Thyroid gland (tissue), 4 donors: ENCODE data around the gene ATPAF1. TPM values are rescaled to one million over a fixed set of nuclear protein-coding genes. Genes with fewer than 3 reads are reported as not detected.
A peak's percentile ranks its signal among the peaks of the same experiment; 100 is the strongest.

Source experiments
- DNase-seq, 2 donors: peaks; one replicate each; pipeline ENCODE4 v3.0.0-alpha.2; 2019
- H3K27ac ChIP-seq, 3 donors: fragments of 200-600 bp; sonication (generic); 1 replicate in 2 of 3; 2 replicates in 1 of 3; pipeline ENCODE4 v1.5.1; 2016 to 2019; ENCODE audit warnings: mild to moderate bottlenecking in 1 of 3, moderate library complexity in 1 of 3
- H3K27me3 ChIP-seq: fragments of 200-600 bp; sonication (generic); one replicate; pipeline ENCODE4 v1.5.1; 2019
- H3K36me3 ChIP-seq, 2 donors: fragments of 200-600 bp; sonication (generic); one replicate each; pipeline ENCODE4 v1.5.1; 2016 to 2019
- H3K4me1 ChIP-seq, 2 donors: fragments of 200-600 bp; sonication (generic); one replicate each; pipeline ENCODE4 v1.5.1; 2017 to 2019
- H3K4me3 ChIP-seq, 3 donors: fragments of 200-600 bp; sonication (generic); replicated peaks in 1 of 3; 1 replicate in 2 of 3; 2 replicates in 1 of 3; pipeline ENCODE4 v1.5.1; 2016; ENCODE audit warnings: mild to moderate bottlenecking in 1 of 3
- H3K9me3 ChIP-seq: fragments of 200-600 bp; sonication (generic); one replicate; pipeline ENCODE4 v1.5.1; 2017
- CTCF ChIP-seq, 6 experiments: fragments of 200-600 bp in 3 of 6; fragments of 450-650 bp in 3 of 6; sonication (generic) in 3 of 6; IDR thresholded peaks; one replicate each; pipeline ENCODE4 v1.5.1; 2016 to 2019; ENCODE audit warnings: antibody characterized with exemption in 6 of 6, mild to moderate bottlenecking in 2 of 6, inconsistent platforms in 1 of 6, moderate library complexity in 1 of 6
- POLR2A ChIP-seq, 2 donors: fragments of 450-650 bp; IDR thresholded peaks; one replicate each; pipeline ENCODE4 v1.6.1; 2017; ENCODE audit warnings: antibody characterized with exemption in 2 of 2, mild to moderate bottlenecking in 2 of 2, moderate library complexity in 1 of 2
- WGBS, 2 donors: methylation state at CpG; one replicate each; pipeline ENCODE4 v1.1.5; 2017; 5-methylcytosine and 5-hydroxymethylcytosine counted together
- intact Hi-C: fragments of 100-400 bp; cut with DNase I; formaldehyde crosslinking; loops from one replicate; pipeline ENCODE4 v1.15.1; 2023
- total RNA-seq, 4 donors: library from RNA; depleted of rRNA; stranded (reverse); fragments of >200 nt; gene quantifications; one replicate each; pipeline ENCODE4 v1.2.3, GENCODE V29; 2016

Gene ATPAF1
- total RNA-seq, 4 donors from 2014 or later: 48.0 to 85.6 (median 56.3) TPM

DNA sequence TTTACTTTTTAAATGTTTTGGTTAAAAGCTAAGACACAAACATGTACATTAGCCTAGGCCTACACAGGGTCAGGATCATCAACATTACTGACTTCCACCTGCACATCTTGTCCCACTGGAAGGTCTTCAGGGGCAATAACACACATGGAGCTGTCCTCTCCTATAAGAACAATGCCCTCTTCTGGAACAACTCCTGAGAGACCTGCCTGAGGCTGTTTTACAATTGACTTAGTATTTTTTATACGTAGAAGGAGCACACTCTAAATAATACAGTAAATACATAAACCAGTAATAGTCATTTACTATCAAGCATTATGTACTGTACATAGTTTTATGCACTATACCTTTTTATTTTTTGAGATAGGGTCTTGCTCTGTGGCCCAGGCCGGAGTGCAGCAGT lies 37.4 kb downstream of the ATPAF1 start:
- intact Hi-C loops: no loop called here
- H3K27ac ChIP-seq: no peak overlapping the region
- TF ChIP-seq POLR2A (IDR thresholded peaks at IDR 0.05) (no peak), CTCF (IDR thresholded peaks at IDR 0.05) (no peak)
- H3K36me3 ChIP-seq: peaks cover 13 to 29% of the 10 kb centered on the region in 2 donors
- no peaks in the 10 kb centered on the region for H3K27me3 ChIP-seq
- DNase-seq: no peak
- no peak overlapping the region for H3K4me3 ChIP-seq
- no peaks in the 10 kb centered on the region for H3K9me3 ChIP-seq
- no peaks in the 10 kb centered on the region for H3K4me1 ChIP-seq
- 82 to 93% methylated on average over 2 of the region's 2 CpGs for WGBS, 2 donors

GRCh38 chr1:46623743-46624644 lies 44.2 kb downstream of the ATPAF1 start:
- no peak for TF ChIP-seq POLR2A (IDR thresholded peaks at IDR 0.05)
- no peak for TF ChIP-seq CTCF (IDR thresholded peaks at IDR 0.05)
- no peak for DNase-seq
- intact Hi-C loops: loop anchor here (5.0 kb wide), 1 partner anchor 98 kb away; no protein-coding TSS in a partner anchor
- Histone ChIP-seq H3K36me3 (no peaks in the 10 kb centered on the region), H3K9me3 (no peaks in the 10 kb centered on the region), H3K27me3 (no peaks in the 10 kb centered on the region), H3K4me3 (no peak overlapping the region), H3K27ac (no peak overlapping the region), H3K4me1 (no peaks in the 10 kb centered on the region)
- WGBS, 2 donors: 70 to 78% methylated on average over 4 of the region's 4 CpGs

- intact Hi-C loops: loop anchor here (5.0 kb wide), 1 partner anchor 100 kb away; no protein-coding TSS in a partner anchor
- DNase-seq: no peak
- Histone ChIP-seq H3K27me3 (no peaks in the 10 kb centered on the region), H3K36me3 (no peaks in the 10 kb centered on the region), H3K9me3 (no peaks in the 10 kb centered on the region), H3K27ac (no peak overlapping the region), H3K4me1 (peaks cover 0 to 2% of the 10 kb centered on the region in 2 donors), H3K4me3 (no peak overlapping the region)
- WGBS, 2 donors: 57 to 64% methylated on average over 3 of the region's 3 CpGs
- peak in 1 of 6 experiments; percentile 32 for TF ChIP-seq CTCF (IDR thresholded peaks at IDR 0.05)
- no peak for TF ChIP-seq POLR2A (IDR thresholded peaks at IDR 0.05)
Measured at GRCh38 chr1:46622344-46622743, 45.8 kb downstream of the ATPAF1 start.

DNA sequence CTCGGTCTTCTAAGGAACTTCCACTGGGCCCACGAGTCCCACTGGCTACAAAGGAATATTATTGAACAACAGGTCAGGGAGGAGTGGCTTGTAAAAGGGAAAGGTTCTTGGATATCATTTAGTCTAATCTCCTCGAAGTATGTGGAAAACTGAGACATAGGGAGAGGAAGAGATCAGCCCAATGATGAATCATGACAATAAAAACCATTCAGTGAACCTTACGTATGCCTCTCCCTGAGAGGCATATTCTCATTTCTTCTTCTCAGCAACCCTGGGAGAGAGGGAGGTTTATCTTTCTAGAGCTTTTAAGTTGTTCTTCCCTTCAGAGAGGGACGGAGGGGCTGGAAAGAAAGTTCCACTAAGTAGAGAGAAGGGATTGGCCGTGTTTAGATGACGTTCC lies 46.2 kb downstream of the ATPAF1 start:
- no peak overlapping the region for H3K27ac ChIP-seq
- intact Hi-C loops: loop anchor here (5.0 kb wide), 1 partner anchor 100 kb away; no protein-coding TSS in a partner anchor
- peaks cover 0 to 6% of the 10 kb centered on the region in 2 donors for H3K4me1 ChIP-seq
- WGBS, 2 donors: 74 to 78% methylated on average over 7 of the region's 7 CpGs
- H3K27me3 ChIP-seq: no peaks in the 10 kb centered on the region
- no peak for DNase-seq
- no peak overlapping the region for H3K4me3 ChIP-seq
- no peaks in the 10 kb centered on the region for H3K9me3 ChIP-seq
- no peak for TF ChIP-seq CTCF (IDR thresholded peaks at IDR 0.05)
- H3K36me3 ChIP-seq: no peaks in the 10 kb centered on the region

DNA sequence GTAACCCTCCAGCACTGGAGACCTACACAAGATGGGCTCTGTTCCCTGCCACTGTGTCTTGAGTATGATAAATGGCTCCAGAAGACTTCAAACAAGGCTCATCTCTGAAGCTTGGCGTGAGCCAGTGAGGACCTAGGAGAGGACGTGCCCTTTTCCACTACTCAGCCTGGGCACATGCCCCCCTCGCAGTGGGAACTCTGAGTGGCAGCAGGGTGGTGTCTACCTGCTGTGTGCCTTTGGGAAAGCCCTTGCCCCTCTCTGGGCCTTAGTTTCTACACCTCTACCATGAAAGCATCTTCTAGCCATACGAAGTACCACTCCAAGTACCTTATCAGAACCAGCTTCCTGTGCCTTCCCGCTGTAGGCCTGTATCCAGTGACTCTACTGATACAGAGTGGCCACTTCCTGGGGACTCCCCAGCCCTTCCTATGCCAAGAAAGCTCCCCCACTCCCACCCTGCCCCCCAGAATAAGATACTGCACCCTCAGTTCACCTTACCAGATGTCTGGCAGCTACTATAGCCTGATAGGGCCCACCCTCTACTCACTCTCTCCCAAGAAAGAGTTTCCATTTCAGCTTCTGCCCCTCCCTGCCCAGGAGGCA lies 48.4 kb downstream of the ATPAF1 start:
- no peak overlapping the region for H3K4me3 ChIP-seq
- intact Hi-C loops: loop anchor here (5.0 kb wide), 1 partner anchor 103 kb away; no protein-coding TSS in a partner anchor
- H3K9me3 ChIP-seq: no peaks in the 10 kb centered on the region
- 78 to 92% methylated on average over 2 to 5 of the region's 5 CpGs for WGBS, 2 donors
- no peaks in the 10 kb centered on the region for H3K27me3 ChIP-seq
- TF ChIP-seq CTCF (IDR thresholded peaks at IDR 0.05): no peak
- no peak for TF ChIP-seq POLR2A (IDR thresholded peaks at IDR 0.05)
- H3K4me1 ChIP-seq: peaks cover 13 to 17% of the 10 kb centered on the region in 2 donors
- DNase-seq: no peak
- H3K36me3 ChIP-seq: no peaks in the 10 kb centered on the region
- H3K27ac ChIP-seq: no peak overlapping the region
